Endothelial cell (in vitro differentiated cells): ENCODE results near the gene ARHGAP15. TPM values are rescaled to one million over a fixed set of nuclear protein-coding genes. Genes with fewer than 3 reads are reported as not detected.

Experiments used
- DNase-seq: peaks from one replicate; pipeline ENCODE4 v3.0.0; 2021; ENCODE audit warnings: low spot score
- H3K27ac Mint-ChIP-seq: one replicate; pipeline ENCODE4 v1.8.0; 2021; ENCODE audit warnings: mixed read lengths, inconsistent platforms; ENCODE audit not compliant: unreplicated experiment
- H3K27me3 Mint-ChIP-seq: one replicate; pipeline ENCODE4 v1.8.0; 2021; ENCODE audit warnings: mild to moderate bottlenecking, moderate library complexity, mixed read lengths, inconsistent platforms; ENCODE audit not compliant: unreplicated experiment
- H3K36me3 Mint-ChIP-seq: one replicate; pipeline ENCODE4 v1.8.0; 2021; ENCODE audit warnings: mild to moderate bottlenecking, low read depth, mixed read lengths, inconsistent platforms; ENCODE audit not compliant: unreplicated experiment
- H3K4me1 Mint-ChIP-seq: one replicate; pipeline ENCODE4 v1.8.0; 2021; ENCODE audit warnings: mild to moderate bottlenecking, mixed read lengths, inconsistent platforms; ENCODE audit not compliant: unreplicated experiment
- H3K4me3 Mint-ChIP-seq: one replicate; pipeline ENCODE4 v1.8.0; 2021; ENCODE audit warnings: mild to moderate bottlenecking, mixed read lengths, inconsistent platforms; ENCODE audit not compliant: unreplicated experiment
- H3K9me3 Mint-ChIP-seq: one replicate; pipeline ENCODE4 v1.8.0; 2021; ENCODE audit warnings: mixed read lengths, inconsistent platforms; ENCODE audit not compliant: unreplicated experiment
- CTCF ChIP-seq: fragments of 200-600 bp; sonication (generic); IDR thresholded peaks from one replicate; pipeline ENCODE4 v1.5.0; 2021; ENCODE audit warnings: antibody characterized with exemption; ENCODE audit not compliant: unreplicated experiment
- total RNA-seq: library from RNA; stranded (reverse); fragmentation: NEBNext Ultra II Directional; extraction: Animal tissue kit (Norgen Biotek cat#: 25700); gene quantifications from one replicate; pipeline ENCODE4 v1.2.1, GENCODE V29; 2021; ENCODE audit not compliant: unreplicated experiment

The ARHGAP15 gene
- total RNA-seq, 1 donor from 2014 or later = not detected

GRCh38 chr2:143417428-143417827, 288.2 kb downstream of the ARHGAP15 start:
- no peak for DNase-seq
- no peak overlapping the region for H3K27ac Mint-ChIP-seq
- no peaks in the 10 kb centered on the region for H3K4me1 Mint-ChIP-seq
- H3K9me3 Mint-ChIP-seq = no peaks in the 10 kb centered on the region
- TF ChIP-seq CTCF = no peak
- H3K4me3 Mint-ChIP-seq = no peak overlapping the region
- H3K27me3 Mint-ChIP-seq = peaks cover 2% of the 10 kb centered on the region
- H3K36me3 Mint-ChIP-seq = no peaks in the 10 kb centered on the region

- Mint-ChIP-seq H3K27ac (no peak overlapping the region), H3K36me3 (no peaks in the 10 kb centered on the region), H3K4me3 (no peak overlapping the region), H3K4me1 (no peaks in the 10 kb centered on the region), H3K9me3 (no peaks in the 10 kb centered on the region), H3K27me3 (peaks cover 2% of the 10 kb centered on the region)
- no peak for DNase-seq
- TF ChIP-seq CTCF = no peak
Measured at GRCh38 chr2:143420313-143420712, 291.1 kb downstream of the ARHGAP15 start.

GRCh38 chr2:143422681-143423080, 293.5 kb downstream of the ARHGAP15 start:
- TF ChIP-seq CTCF = no peak
- peaks cover 2% of the 10 kb centered on the region for H3K27me3 Mint-ChIP-seq
- no peak overlapping the region for H3K27ac Mint-ChIP-seq
- H3K4me3 Mint-ChIP-seq = no peak overlapping the region
- DNase-seq = no peak
- no peaks in the 10 kb centered on the region for H3K4me1 Mint-ChIP-seq
- H3K36me3 Mint-ChIP-seq = no peaks in the 10 kb centered on the region
- no peaks in the 10 kb centered on the region for H3K9me3 Mint-ChIP-seq

- TF ChIP-seq CTCF = no peak
- H3K27ac Mint-ChIP-seq = no peak overlapping the region
- H3K27me3 Mint-ChIP-seq = peaks cover 2% of the 10 kb centered on the region
- no peaks in the 10 kb centered on the region for H3K4me1 Mint-ChIP-seq
- no peaks in the 10 kb centered on the region for H3K36me3 Mint-ChIP-seq
- DNase-seq = no peak
- H3K4me3 Mint-ChIP-seq = no peak overlapping the region
- H3K9me3 Mint-ChIP-seq = no peaks in the 10 kb centered on the region
Measured at GRCh38 chr2:143425896-143426295, 296.7 kb downstream of the ARHGAP15 start.

GRCh38 chr2:143426296-143426695, 297.1 kb downstream of the ARHGAP15 start:
- H3K27ac Mint-ChIP-seq = no peak overlapping the region
- H3K36me3 Mint-ChIP-seq = no peaks in the 10 kb centered on the region
- peaks cover 1% of the 10 kb centered on the region for H3K27me3 Mint-ChIP-seq
- H3K9me3 Mint-ChIP-seq = no peaks in the 10 kb centered on the region
- no peak for TF ChIP-seq CTCF
- no peaks in the 10 kb centered on the region for H3K4me1 Mint-ChIP-seq
- no peak for DNase-seq
- no peak overlapping the region for H3K4me3 Mint-ChIP-seq
